HCT116 (cell line): ENCODE measurements around the gene GPR78. TPM values are rescaled to one million over a fixed set of nuclear protein-coding genes. Genes with fewer than 3 reads are reported as not detected.

ENCODE experiments used
- ATAC-seq: fragments of 200-7000 bp; cut with Tn5 transposase; 2 replicates; pipeline ENCODE4 v1.9.1; 2020; ENCODE audit warnings: mild to moderate bottlenecking, moderate library complexity
- BruUV-seq: library from RNA; stranded (reverse); fragments of 400-500 nt; replicated peaks from 2 replicates; lab custom pipeline; 2021; lab: Mats Ljungman, UMichigan
- CTCF ChIA-PET: fragments of 300-600 bp; sonication (Branson Sonifier 250); formaldehyde crosslinking; loops from one replicate; lab custom pipeline; 2021; ENCODE audit warnings: antibody characterized with exemption; lab: Charles Lee
- POLR2A ChIA-PET: fragments of 300-600, 350-600 bp; sonication (Branson Sonifier 250); formaldehyde crosslinking; loops from one replicate; lab custom pipeline; 2021; ENCODE audit warnings: antibody characterized with exemption; lab: Charles Lee
- RAD21 ChIA-PET, 2 experiments: fragments of 300-600 bp; sonication (Branson Sonifier 250); formaldehyde crosslinking; loops; one replicate each; lab custom pipeline; 2023; ENCODE audit warnings: low total read pairs in 2 of 2; ENCODE audit not compliant: uncharacterized antibody in 2 of 2, unreplicated experiment in 2 of 2, low non-redundant PET in 1 of 2; lab: Charles Lee
- DNase-seq: peaks from one replicate; pipeline ENCODE4 v3.0.0-alpha.2; 2010; ENCODE audit warnings: low read depth, low spot score
- H2AFZ ChIP-seq: fragments of 200-600 bp; shearing (Covaris generic), sonication (generic); 2 replicates; pipeline ENCODE4 v1.6.1; 2017; ENCODE audit warnings: low read depth, mixed run types, mixed read lengths, antibody characterized with exemption, low read length; ENCODE audit not compliant: poor library complexity, severe bottlenecking
- H3K27ac ChIP-seq: 2 replicates; pipeline ENCODE4 v1.5.1; 2012; ENCODE audit warnings: low read depth, low read length
- H3K27me3 ChIP-seq: fragments of 200-600 bp; sonication (generic); 2 replicates; pipeline ENCODE4 v1.6.1; 2016; ENCODE audit warnings: mixed run types, low read length, mixed read lengths; ENCODE audit not compliant: insufficient read depth
- H3K36me3 ChIP-seq, 2 experiments: fragments of 200-500 bp in 1 of 2; fragments of 200-600 bp in 1 of 2; sonication (Bioruptor generic) in 1 of 2; sonication (generic) in 1 of 2; 2 replicates each; pipeline versions ENCODE4 v1.5.1 to v1.6.1; 2014 to 2016; ENCODE audit warnings: low read length in 2 of 2, inconsistent platforms in 1 of 2, mixed read lengths in 1 of 2, mixed run types in 1 of 2; ENCODE audit not compliant: insufficient read depth in 2 of 2, control insufficient read depth in 1 of 2
- H3K4me1 ChIP-seq, 2 experiments: fragments of 200-600 bp in 1 of 2; sonication (generic) in 1 of 2; 2 replicates each; pipeline versions ENCODE4 v1.5.1 to v1.6.1; 2012 to 2017; ENCODE audit warnings: low read length in 2 of 2, inconsistent platforms in 1 of 2, mild to moderate bottlenecking in 1 of 2, mixed read lengths in 1 of 2, mixed run types in 1 of 2, moderate library complexity in 1 of 2; ENCODE audit not compliant: insufficient read depth in 2 of 2, control insufficient read depth in 1 of 2
- H3K4me2 ChIP-seq: fragments of 200-600 bp; sonication (generic); 2 replicates; pipeline ENCODE4 v1.6.1; 2017; ENCODE audit warnings: mixed run types, low read length, mixed read lengths
- H3K4me3 ChIP-seq, 2 experiments: fragments of 200-600 bp in 1 of 2; sonication (generic) in 1 of 2; replicated peaks in 1 of 2; 2 replicates each; pipeline ENCODE4 v1.5.1; 2011 to 2016; ENCODE audit warnings: low read length in 2 of 2, control low read depth in 1 of 2, low read depth in 1 of 2, mild to moderate bottlenecking in 1 of 2, mixed read lengths in 1 of 2, mixed run types in 1 of 2
- H3K79me2 ChIP-seq: fragments of 200-600 bp; sonication (generic); 2 replicates; pipeline ENCODE4 v1.6.1; 2017; ENCODE audit warnings: mild to moderate bottlenecking, mixed run types, low read length, moderate library complexity, mixed read lengths; ENCODE audit not compliant: insufficient read depth
- H3K9ac ChIP-seq: fragments of 200-600 bp; sonication (generic); 2 replicates; pipeline ENCODE4 v1.6.1; 2016; ENCODE audit warnings: low read length, mixed read lengths
- H3K9me2 ChIP-seq: fragments of 200-600 bp; sonication (generic), shearing (Covaris generic); 2 replicates; pipeline ENCODE4 v1.6.1; 2017; ENCODE audit warnings: mixed run types, mild to moderate bottlenecking, moderate library complexity; ENCODE audit not compliant: insufficient read depth
- H3K9me3 ChIP-seq, 2 experiments: fragments of 200-500 bp in 1 of 2; fragments of 200-600 bp in 1 of 2; sonication (Bioruptor generic) in 1 of 2; sonication (generic) in 1 of 2; 2 replicates each; pipeline ENCODE4 v1.6.1; 2014 to 2017; ENCODE audit warnings: low read length in 2 of 2, mixed read lengths in 2 of 2, inconsistent platforms in 1 of 2, low read depth in 1 of 2, mild to moderate bottlenecking in 1 of 2, mixed run types in 1 of 2, moderate library complexity in 1 of 2; ENCODE audit not compliant: control insufficient read depth in 1 of 2, insufficient read depth in 1 of 2
- H4K20me1 ChIP-seq: fragments of 200-600 bp; sonication (generic), shearing (Covaris generic); 2 replicates; pipeline ENCODE4 v1.6.1; 2017; ENCODE audit warnings: mixed run types, mild to moderate bottlenecking, moderate library complexity; ENCODE audit not compliant: insufficient read depth
- CBX3 ChIP-seq: IDR thresholded peaks from 2 replicates; pipeline ENCODE4 v1.6.1; 2012; ENCODE audit warnings: low read depth
- CTCF ChIP-seq, 3 experiments: fragments of 200-600 bp in 1 of 3; sonication (generic) in 1 of 3; IDR thresholded peaks in 2 of 3; conservative IDR thresholded peaks in 1 of 3; 2 replicates each; pipeline ENCODE4 v1.5.1; 2012 to 2017; ENCODE audit warnings: low read depth in 2 of 3, low read length in 2 of 3, antibody characterized with exemption in 1 of 3, borderline replicate concordance in 1 of 3, control low read depth in 1 of 3, mild to moderate bottlenecking in 1 of 3, mixed read lengths in 1 of 3, mixed run types in 1 of 3, moderate library complexity in 1 of 3; ENCODE audit not compliant: insufficient read depth in 1 of 3
- EGR1 ChIP-seq: IDR thresholded peaks from 2 replicates; pipeline ENCODE4 v1.6.1; 2012; ENCODE audit warnings: low read depth
- ELF1 ChIP-seq: IDR thresholded peaks from 2 replicates; pipeline ENCODE4 v1.6.1; 2012; ENCODE audit warnings: low read depth, borderline replicate concordance
- EZH2 ChIP-seq: fragments of 200-600 bp; sonication (generic); IDR thresholded peaks from 2 replicates; pipeline ENCODE4 v1.6.1; 2017; ENCODE audit warnings: antibody characterized with exemption, mixed run types
- EZH2phosphoT487 ChIP-seq: fragments of 200-600 bp; IDR thresholded peaks from 2 replicates; pipeline ENCODE4 v1.6.1; 2018; ENCODE audit warnings: antibody characterized with exemption, borderline replicate concordance
- FOSL1 ChIP-seq: IDR thresholded peaks from 2 replicates; pipeline ENCODE4 v1.6.1; 2012; ENCODE audit warnings: low read depth
- POLR2A ChIP-seq: IDR thresholded peaks from 2 replicates; pipeline ENCODE4 v1.7.0; 2011; ENCODE audit warnings: borderline replicate concordance; ENCODE audit not compliant: insufficient read depth, insufficient read length; ENCODE audit errors: extremely low read depth
- POLR2AphosphoS5 ChIP-seq: IDR thresholded peaks from 2 replicates; pipeline ENCODE4 v1.6.1; 2011; ENCODE audit warnings: mild to moderate bottlenecking, low read depth, low read length, moderate library complexity
- RAD21 ChIP-seq: IDR thresholded peaks from 2 replicates; pipeline ENCODE4 v1.6.1; 2012; ENCODE audit warnings: low read depth, mild to moderate bottlenecking
- SIN3A ChIP-seq: IDR thresholded peaks from 2 replicates; pipeline ENCODE4 v1.6.1; 2012; ENCODE audit warnings: low read depth
- SP1 ChIP-seq: IDR thresholded peaks from 2 replicates; pipeline ENCODE4 v1.6.1; 2012; ENCODE audit warnings: low read depth
- SRF ChIP-seq: IDR thresholded peaks from 2 replicates; pipeline ENCODE4 v1.6.1; 2012; ENCODE audit warnings: low read depth
- TCF7L2 ChIP-seq: IDR thresholded peaks from 2 replicates; pipeline ENCODE4 v1.7.0; 2011; ENCODE audit warnings: borderline replicate concordance, inconsistent platforms; ENCODE audit not compliant: insufficient read depth, insufficient read length; ENCODE audit errors: extremely low read depth
- YY1 ChIP-seq: IDR thresholded peaks from 2 replicates; pipeline ENCODE4 v1.6.1; 2011; ENCODE audit warnings: low read length, low read depth, moderate library complexity, mild to moderate bottlenecking; ENCODE audit not compliant: insufficient replicate concordance; ENCODE audit errors: extremely low read depth
- ZBTB33 ChIP-seq: IDR thresholded peaks from 2 replicates; pipeline ENCODE4 v1.6.1; 2011; ENCODE audit warnings: mild to moderate bottlenecking, low read length, moderate library complexity; ENCODE audit not compliant: insufficient replicate concordance; ENCODE audit errors: extremely low read depth
- ZNF274 ChIP-seq: fragments of 200-500 bp; sonication (Bioruptor generic); IDR thresholded peaks from 2 replicates; pipeline ENCODE4 v1.6.1; 2014; ENCODE audit warnings: mild to moderate bottlenecking, low read depth, low read length, inconsistent platforms
- intact Hi-C: fragments of 100-400 bp; cut with micrococcal nuclease; formaldehyde crosslinking; loops from 2 replicates; pipeline ENCODE4 v1.10.0; 2022
- total RNA-seq: library from RNA; stranded (reverse); gene quantifications from one replicate; pipeline ENCODE4 v1.2.1, GENCODE V29; 2021; ENCODE audit not compliant: unreplicated experiment
- TF ChIP-seq, protein P1 (sequence below): IDR thresholded peaks from 2 replicates; pipeline ENCODE4 v1.6.1; 2012
- TF ChIP-seq, protein P2 (sequence below): IDR thresholded peaks from 2 replicates; pipeline ENCODE4 v1.6.1; 2012; ENCODE audit warnings: low read depth

GPR78 gene
- total RNA-seq, 1 experiment from 2014 or later, result not detected

DNA sequence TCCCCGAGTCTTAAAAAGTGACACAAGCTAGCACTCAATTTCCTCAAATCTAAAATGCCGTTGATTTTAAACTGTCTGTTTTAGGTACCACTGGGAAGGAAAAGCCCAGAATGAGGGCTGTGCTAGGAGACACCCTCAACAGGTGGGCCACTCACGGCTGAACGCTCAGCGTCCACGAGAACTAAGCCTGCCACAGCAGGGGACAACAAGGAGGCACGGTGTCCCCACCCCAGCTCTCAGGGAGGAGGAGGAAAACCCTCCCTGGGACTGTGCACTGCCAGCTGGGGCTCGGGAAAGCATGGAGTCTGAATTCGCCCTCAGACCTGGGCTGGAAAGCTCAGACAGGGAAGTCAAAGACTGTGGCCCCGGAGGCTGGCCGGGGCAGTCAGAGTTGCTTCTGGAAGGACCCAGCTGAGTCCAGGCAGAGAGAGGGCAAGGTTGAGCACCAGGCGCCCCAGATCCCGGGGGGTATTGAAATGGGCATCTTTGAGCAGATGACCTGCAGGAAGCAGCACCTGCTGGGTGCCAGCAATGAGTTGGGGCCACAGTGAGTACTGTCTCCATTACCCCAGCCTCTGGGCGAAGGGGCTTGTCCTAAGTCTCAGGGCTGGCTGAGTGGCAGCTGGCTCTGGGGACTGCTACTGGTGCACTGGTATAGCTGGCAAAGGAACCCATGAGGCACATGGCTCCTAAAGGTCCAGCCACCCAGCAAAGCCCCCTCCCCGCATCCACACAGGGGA is 11.6 kb downstream of the GPR78 start:
- Histone ChIP-seq H3K9ac (no peak overlapping the region), H3K4me2 (no peak overlapping the region), H3K4me1 (peaks cover 0 to 3% of the 10 kb centered on the region in 2 experiments; a peak in 1 of 4 replicates), H3K9me3 (no peaks in the 10 kb centered on the region), H2AFZ (no peak overlapping the region), H3K27me3 (0 out of 2 replicates have a peak, but pooled peaks cover 5% of the 10 kb centered on the region), H3K79me2 (no peaks in the 10 kb centered on the region), H3K27ac (no peak overlapping the region), H4K20me1 (no peaks in the 10 kb centered on the region), H3K4me3 (no peak overlapping the region), H3K9me2 (no peaks in the 10 kb centered on the region), H3K36me3 (no peaks in the 10 kb centered on the region)
- intact Hi-C loops, result loop anchor here (10.0 kb wide), 1 partner anchor 347 kb away; no protein-coding TSS in a partner anchor
- ATAC-seq (no peak), DNase-seq (no peak)
- POLR2A ChIA-PET, result no interaction called here
- CTCF ChIA-PET, result no interaction called here
- BruUV-seq, result no TSS peak
- RAD21 ChIA-PET, result no interaction called here
- TF ChIP-seq TCF7L2 (no peak), EZH2 (no peak), YY1 (no peak), SP1 (no peak), POLR2AphosphoS5 (no peak), ELF1 (no peak), FOSL1 (no peak), EZH2phosphoT487 (no peak), SRF (no peak), EGR1 (no peak), SIN3A (no peak), POLR2A (no peak), CBX3 (no peak), CTCF (IDR thresholded peaks at IDR 0.05 in 2 of 3, conservative IDR thresholded peaks at IDR 0.05 in 1 of 3; ENCODE audit: borderline replicate concordance in 1 of 3, insufficient read depth in 1 of 3, low read depth in 2 of 3, low read length in 2 of 3) (no peak), ZBTB33 (no peak), RAD21 (no peak), ZNF274 (no peak)
- TF ChIP-seq, protein P1, sequence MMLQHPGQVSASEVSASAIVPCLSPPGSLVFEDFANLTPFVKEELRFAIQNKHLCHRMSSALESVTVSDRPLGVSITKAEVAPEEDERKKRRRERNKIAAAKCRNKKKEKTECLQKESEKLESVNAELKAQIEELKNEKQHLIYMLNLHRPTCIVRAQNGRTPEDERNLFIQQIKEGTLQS, result no peak
- TF ChIP-seq, protein P2, sequence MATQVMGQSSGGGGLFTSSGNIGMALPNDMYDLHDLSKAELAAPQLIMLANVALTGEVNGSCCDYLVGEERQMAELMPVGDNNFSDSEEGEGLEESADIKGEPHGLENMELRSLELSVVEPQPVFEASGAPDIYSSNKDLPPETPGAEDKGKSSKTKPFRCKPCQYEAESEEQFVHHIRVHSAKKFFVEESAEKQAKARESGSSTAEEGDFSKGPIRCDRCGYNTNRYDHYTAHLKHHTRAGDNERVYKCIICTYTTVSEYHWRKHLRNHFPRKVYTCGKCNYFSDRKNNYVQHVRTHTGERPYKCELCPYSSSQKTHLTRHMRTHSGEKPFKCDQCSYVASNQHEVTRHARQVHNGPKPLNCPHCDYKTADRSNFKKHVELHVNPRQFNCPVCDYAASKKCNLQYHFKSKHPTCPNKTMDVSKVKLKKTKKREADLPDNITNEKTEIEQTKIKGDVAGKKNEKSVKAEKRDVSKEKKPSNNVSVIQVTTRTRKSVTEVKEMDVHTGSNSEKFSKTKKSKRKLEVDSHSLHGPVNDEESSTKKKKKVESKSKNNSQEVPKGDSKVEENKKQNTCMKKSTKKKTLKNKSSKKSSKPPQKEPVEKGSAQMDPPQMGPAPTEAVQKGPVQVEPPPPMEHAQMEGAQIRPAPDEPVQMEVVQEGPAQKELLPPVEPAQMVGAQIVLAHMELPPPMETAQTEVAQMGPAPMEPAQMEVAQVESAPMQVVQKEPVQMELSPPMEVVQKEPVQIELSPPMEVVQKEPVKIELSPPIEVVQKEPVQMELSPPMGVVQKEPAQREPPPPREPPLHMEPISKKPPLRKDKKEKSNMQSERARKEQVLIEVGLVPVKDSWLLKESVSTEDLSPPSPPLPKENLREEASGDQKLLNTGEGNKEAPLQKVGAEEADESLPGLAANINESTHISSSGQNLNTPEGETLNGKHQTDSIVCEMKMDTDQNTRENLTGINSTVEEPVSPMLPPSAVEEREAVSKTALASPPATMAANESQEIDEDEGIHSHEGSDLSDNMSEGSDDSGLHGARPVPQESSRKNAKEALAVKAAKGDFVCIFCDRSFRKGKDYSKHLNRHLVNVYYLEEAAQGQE, result no peak
